ENCODE results near the gene MS4A10.

DNA sequence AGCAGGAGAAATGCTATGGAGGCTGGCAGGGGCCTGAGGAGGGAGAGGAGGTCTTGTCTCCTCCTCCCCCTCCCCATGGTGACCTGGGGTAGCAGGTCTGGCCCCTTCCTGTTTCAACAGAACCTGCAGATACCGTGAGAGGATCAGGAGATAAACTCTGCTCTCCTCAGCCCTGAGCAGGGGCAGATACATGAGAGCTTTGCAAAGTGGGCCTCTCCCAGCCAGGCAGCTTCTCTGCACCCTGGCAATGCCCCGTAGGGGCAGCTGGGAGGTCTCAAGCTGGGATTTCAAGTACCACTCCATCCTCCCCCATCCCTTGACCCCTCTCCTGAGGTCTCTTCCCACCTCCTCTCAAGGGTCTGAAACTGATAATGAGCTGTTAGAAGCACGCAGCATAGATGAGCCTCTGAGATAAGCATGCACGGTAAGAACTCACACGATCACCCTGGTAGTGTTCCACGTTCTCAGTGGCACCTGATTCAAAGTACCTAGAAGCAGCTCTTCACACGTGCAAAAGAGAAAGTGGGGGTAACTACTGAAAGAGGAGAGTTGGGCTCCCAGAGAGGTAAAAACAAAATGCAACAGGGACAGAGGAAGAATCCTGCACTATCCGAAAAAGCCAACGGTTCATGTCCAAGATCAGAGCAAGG, 51.9 kb downstream of the MS4A10 start:
- no peak for TF ChIP-seq CTCF (conservative IDR thresholded peaks at IDR 0.05; ENCODE audit: low read depth, low read length)
- no peak for TF ChIP-seq EZH2 (IDR thresholded peaks at IDR 0.05; ENCODE audit: low read length, unreplicated experiment)
- no peak for TF ChIP-seq EZH2phosphoT487 (IDR thresholded peaks at IDR 0.05; ENCODE audit: borderline replicate concordance, low read length)

Data from PC-3 (cell line).